ENCODE results near the gene RPRM. TPM values are rescaled to one million over a fixed set of nuclear protein-coding genes. Genes with fewer than 3 reads are reported as not detected.

Gene RPRM
- total RNA-seq, 1 experiment from 2014 or later = 38.4 TPM

DNA sequence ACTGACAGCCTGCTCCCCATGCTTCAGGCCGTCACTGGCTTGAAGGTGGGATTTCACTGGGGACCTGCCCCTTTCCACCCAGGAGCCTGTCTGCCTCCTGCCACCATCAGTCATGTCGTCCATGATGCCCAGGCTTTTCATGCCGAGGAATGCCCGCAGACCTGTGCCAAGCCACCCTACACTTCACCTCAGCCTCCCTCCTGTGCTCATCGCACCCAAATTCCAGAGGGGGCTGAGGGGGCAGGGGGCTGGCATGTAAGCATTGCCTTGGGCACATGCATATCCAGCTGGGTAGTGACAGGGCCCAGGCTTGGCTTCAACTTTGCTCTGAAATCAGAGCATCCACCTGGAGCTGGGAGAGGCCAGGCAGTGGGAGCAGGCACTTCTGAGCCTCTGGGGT lies 20.9 kb upstream of the RPRM start:
- H3K4me1 ChIP-seq (ENCODE audit: insufficient read depth, low read length) = no peaks in the 10 kb centered on the region; the same call in 1 of the 2 replicates
- H3K9me3 ChIP-seq (ENCODE audit: control insufficient read depth, low read depth, low read length) = no peaks in the 10 kb centered on the region
- no peak overlapping the region for H2BK20ac ChIP-seq (ENCODE audit: low read depth, low read length, poor library complexity, severe bottlenecking)
- no peak overlapping the region for H3K18ac ChIP-seq (ENCODE audit: insufficient read length, low read depth, low read length)
- no peaks in the 10 kb centered on the region for H3K23me2 ChIP-seq (ENCODE audit: insufficient read length, low read depth, low read length, poor library complexity, severe bottlenecking)
- H3T11ph ChIP-seq (ENCODE audit: low read length) = no peak overlapping the region
- H3K27me3 Mint-ChIP-seq (ENCODE audit: low read depth) = no peaks in the 10 kb centered on the region
- no peak for DNase-seq
- H3K79me2 ChIP-seq (ENCODE audit: insufficient read depth, low read length) = no peaks in the 10 kb centered on the region
- H2BK5ac ChIP-seq (ENCODE audit: insufficient read length, low read length) = no peak overlapping the region
- no peak overlapping the region for H3K27ac Mint-ChIP-seq
- no peaks in the 10 kb centered on the region for H3K36me3 Mint-ChIP-seq (ENCODE audit: insufficient read depth in 1 of 3, low read depth in 3 of 3)
- H2BK15ac ChIP-seq (ENCODE audit: low read depth, low read length) = no peak overlapping the region
- no peak overlapping the region for H3K27ac ChIP-seq (ENCODE audit: insufficient read length, low read depth, low read length)
- H3K4me2 ChIP-seq (ENCODE audit: insufficient read depth, insufficient read length, low read length) = no peak overlapping the region
- H2BK12ac ChIP-seq (ENCODE audit: insufficient read length, low read depth, low read length) = no peak overlapping the region
- no peak overlapping the region for H2AFZ ChIP-seq (ENCODE audit: low read length)
- H2BK120ac ChIP-seq (ENCODE audit: low read depth, low read length, poor library complexity, severe bottlenecking) = no peak overlapping the region
- no peak overlapping the region for H3K14ac ChIP-seq (ENCODE audit: insufficient read depth, low read length)
- no peaks in the 10 kb centered on the region; a peak in 1 of 5 replicates for H3K9me3 Mint-ChIP-seq
- no peak overlapping the region for H3K23ac ChIP-seq (ENCODE audit: insufficient read length, low read depth, low read length)
- H3K4me3 Mint-ChIP-seq = no peak overlapping the region
- no peak overlapping the region for H2AK5ac ChIP-seq (ENCODE audit: insufficient read length, low read length)
- WGBS (ENCODE audit: extremely low coverage, insufficient read length, low lambda C conversion rate) = no CpG with 5 or more reads among the region's 5 CpGs
- H3K4me1 Mint-ChIP-seq = peaks cover 4 to 25% of the 10 kb centered on the region in 2 experiments; a peak in 3 of 4 replicates
- no peaks in the 10 kb centered on the region for H4K20me1 ChIP-seq (ENCODE audit: control insufficient read depth, insufficient read depth, insufficient read length)
- no peak overlapping the region for H3K4ac ChIP-seq (ENCODE audit: low read depth, low read length)
- no peak overlapping the region for H3K9ac ChIP-seq (ENCODE audit: extremely low read depth, insufficient read length, low read length)
- H4K8ac ChIP-seq (replicated peaks; ENCODE audit: insufficient read length, low read depth, low read length) = no peak overlapping the region
- TF ChIP-seq, protein P1, sequence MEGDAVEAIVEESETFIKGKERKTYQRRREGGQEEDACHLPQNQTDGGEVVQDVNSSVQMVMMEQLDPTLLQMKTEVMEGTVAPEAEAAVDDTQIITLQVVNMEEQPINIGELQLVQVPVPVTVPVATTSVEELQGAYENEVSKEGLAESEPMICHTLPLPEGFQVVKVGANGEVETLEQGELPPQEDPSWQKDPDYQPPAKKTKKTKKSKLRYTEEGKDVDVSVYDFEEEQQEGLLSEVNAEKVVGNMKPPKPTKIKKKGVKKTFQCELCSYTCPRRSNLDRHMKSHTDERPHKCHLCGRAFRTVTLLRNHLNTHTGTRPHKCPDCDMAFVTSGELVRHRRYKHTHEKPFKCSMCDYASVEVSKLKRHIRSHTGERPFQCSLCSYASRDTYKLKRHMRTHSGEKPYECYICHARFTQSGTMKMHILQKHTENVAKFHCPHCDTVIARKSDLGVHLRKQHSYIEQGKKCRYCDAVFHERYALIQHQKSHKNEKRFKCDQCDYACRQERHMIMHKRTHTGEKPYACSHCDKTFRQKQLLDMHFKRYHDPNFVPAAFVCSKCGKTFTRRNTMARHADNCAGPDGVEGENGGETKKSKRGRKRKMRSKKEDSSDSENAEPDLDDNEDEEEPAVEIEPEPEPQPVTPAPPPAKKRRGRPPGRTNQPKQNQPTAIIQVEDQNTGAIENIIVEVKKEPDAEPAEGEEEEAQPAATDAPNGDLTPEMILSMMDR (conservative IDR thresholded peaks at IDR 0.05) = no peak
- no peaks in the 10 kb centered on the region for H3K79me1 ChIP-seq (ENCODE audit: insufficient read depth, low read depth, low read length, poor library complexity, severe bottlenecking)
- H3K27me3 ChIP-seq (ENCODE audit: insufficient read depth, low read length) = no peaks in the 10 kb centered on the region
- H4K5ac ChIP-seq (ENCODE audit: insufficient read length, low read depth, low read length) = no peak overlapping the region
- no peak overlapping the region for H3K56ac ChIP-seq (ENCODE audit: insufficient read length, low read depth, low read length)
- H4K91ac ChIP-seq (ENCODE audit: insufficient read length, low read depth, low read length) = no peak overlapping the region
